ENCODE data around the gene RASEF.

DNA sequence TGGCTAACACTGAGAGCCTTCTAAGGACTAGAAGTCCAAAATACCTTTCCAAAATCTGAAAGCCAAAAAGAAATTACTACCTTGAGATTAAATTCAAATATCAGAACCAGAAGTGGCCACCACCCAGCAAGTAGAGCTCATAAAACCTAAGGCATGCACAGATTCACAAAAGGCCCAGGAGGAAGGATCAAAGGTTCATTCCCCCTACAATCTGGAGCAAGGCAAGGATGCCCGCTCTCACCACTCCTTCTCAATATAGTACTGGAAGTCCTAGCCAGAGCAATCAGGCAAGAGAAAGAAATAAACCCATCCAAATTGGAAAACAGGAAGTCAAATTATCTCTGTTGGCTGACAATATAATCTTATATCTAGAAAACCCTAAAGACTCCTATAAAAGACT lies 6.0 kb downstream of the RASEF start:
- TF ChIP-seq POLR2A (IDR thresholded peaks at IDR 0.05; ENCODE audit: low read depth) (no peak), POLR2AphosphoS5 (IDR thresholded peaks at IDR 0.05) (no peak)
- TF ChIP-seq, protein P1, sequence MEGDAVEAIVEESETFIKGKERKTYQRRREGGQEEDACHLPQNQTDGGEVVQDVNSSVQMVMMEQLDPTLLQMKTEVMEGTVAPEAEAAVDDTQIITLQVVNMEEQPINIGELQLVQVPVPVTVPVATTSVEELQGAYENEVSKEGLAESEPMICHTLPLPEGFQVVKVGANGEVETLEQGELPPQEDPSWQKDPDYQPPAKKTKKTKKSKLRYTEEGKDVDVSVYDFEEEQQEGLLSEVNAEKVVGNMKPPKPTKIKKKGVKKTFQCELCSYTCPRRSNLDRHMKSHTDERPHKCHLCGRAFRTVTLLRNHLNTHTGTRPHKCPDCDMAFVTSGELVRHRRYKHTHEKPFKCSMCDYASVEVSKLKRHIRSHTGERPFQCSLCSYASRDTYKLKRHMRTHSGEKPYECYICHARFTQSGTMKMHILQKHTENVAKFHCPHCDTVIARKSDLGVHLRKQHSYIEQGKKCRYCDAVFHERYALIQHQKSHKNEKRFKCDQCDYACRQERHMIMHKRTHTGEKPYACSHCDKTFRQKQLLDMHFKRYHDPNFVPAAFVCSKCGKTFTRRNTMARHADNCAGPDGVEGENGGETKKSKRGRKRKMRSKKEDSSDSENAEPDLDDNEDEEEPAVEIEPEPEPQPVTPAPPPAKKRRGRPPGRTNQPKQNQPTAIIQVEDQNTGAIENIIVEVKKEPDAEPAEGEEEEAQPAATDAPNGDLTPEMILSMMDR (IDR thresholded peaks at IDR 0.05): no peak
